Measurements from ENCODE around the gene ATAD3A.

Gene ATAD3A

GRCh38 chr1:1543706-1544099, 31.7 kb downstream of the ATAD3A start:
- Histone ChIP-seq H3K4me3 (ENCODE audit: low read depth in 1 of 2, low read length in 2 of 2) (no peak overlapping the region), H3K36me3 (ENCODE audit: insufficient read depth, low read length) (no peaks in the 10 kb centered on the region), H3K9ac (ENCODE audit: low read length) (no peak overlapping the region), H3K27ac (ENCODE audit: low read depth, low read length) (no peak overlapping the region), H3K27me3 (ENCODE audit: control insufficient read depth in 1 of 2, insufficient read depth in 2 of 2, low read length in 2 of 2) (no peaks in the 10 kb centered on the region), H3K4me1 (ENCODE audit: insufficient read depth, low read length) (peaks cover 6% of the 10 kb centered on the region), H3K9me3 (ENCODE audit: low read length) (no peaks in the 10 kb centered on the region)

GRCh38 chr1:1544544-1544943, 32.6 kb downstream of the ATAD3A start:
- H3K9ac ChIP-seq (ENCODE audit: low read length), result no peak overlapping the region
- H3K27me3 ChIP-seq (ENCODE audit: control insufficient read depth in 1 of 2, insufficient read depth in 2 of 2, low read length in 2 of 2), result no peaks in the 10 kb centered on the region
- no peaks in the 10 kb centered on the region for H3K9me3 ChIP-seq (ENCODE audit: low read length)
- no peak overlapping the region for H3K27ac ChIP-seq (ENCODE audit: low read depth, low read length)
- H3K4me3 ChIP-seq (ENCODE audit: low read depth in 1 of 2, low read length in 2 of 2), result no peak overlapping the region
- H3K4me1 ChIP-seq (ENCODE audit: insufficient read depth, low read length), result no peaks in the 10 kb centered on the region
- H3K36me3 ChIP-seq (ENCODE audit: insufficient read depth, low read length), result no peaks in the 10 kb centered on the region

GRCh38 chr1:1545946-1546737, 34.2 kb downstream of the ATAD3A start:
- Histone ChIP-seq H3K9ac (ENCODE audit: low read length) (no peak overlapping the region), H3K27me3 (ENCODE audit: control insufficient read depth in 1 of 2, insufficient read depth in 2 of 2, low read length in 2 of 2) (no peaks in the 10 kb centered on the region), H3K4me1 (ENCODE audit: insufficient read depth, low read length) (no peaks in the 10 kb centered on the region), H3K4me3 (ENCODE audit: low read depth in 1 of 2, low read length in 2 of 2) (no peak overlapping the region), H3K27ac (ENCODE audit: low read depth, low read length) (no peak overlapping the region), H3K36me3 (ENCODE audit: insufficient read depth, low read length) (no peaks in the 10 kb centered on the region), H3K9me3 (ENCODE audit: low read length) (no peaks in the 10 kb centered on the region)

- H3K9ac ChIP-seq (ENCODE audit: low read length), result no peak overlapping the region
- H3K27me3 ChIP-seq (ENCODE audit: control insufficient read depth in 1 of 2, insufficient read depth in 2 of 2, low read length in 2 of 2), result no peaks in the 10 kb centered on the region
- H3K4me3 ChIP-seq (ENCODE audit: low read depth in 1 of 2, low read length in 2 of 2), result no peak overlapping the region
- no peaks in the 10 kb centered on the region for H3K36me3 ChIP-seq (ENCODE audit: insufficient read depth, low read length)
- no peaks in the 10 kb centered on the region for H3K9me3 ChIP-seq (ENCODE audit: low read length)
- no peak overlapping the region for H3K27ac ChIP-seq (ENCODE audit: low read depth, low read length)
- no peaks in the 10 kb centered on the region for H3K4me1 ChIP-seq (ENCODE audit: insufficient read depth, low read length)
Observed at GRCh38 chr1:1547011-1547410, 35.0 kb downstream of the ATAD3A start.

GRCh38 chr1:1547476-1547875, 35.5 kb downstream of the ATAD3A start:
- no peaks in the 10 kb centered on the region for H3K9me3 ChIP-seq (ENCODE audit: low read length)

GRCh38 chr1:1548591-1548990, 36.6 kb downstream of the ATAD3A start:
- no peaks in the 10 kb centered on the region for H3K4me1 ChIP-seq (ENCODE audit: insufficient read depth, low read length)
- H3K9ac ChIP-seq (ENCODE audit: low read length), result no peak overlapping the region
- no peak overlapping the region for H3K27ac ChIP-seq (ENCODE audit: low read depth, low read length)
- H3K27me3 ChIP-seq (ENCODE audit: control insufficient read depth in 1 of 2, insufficient read depth in 2 of 2, low read length in 2 of 2), result no peaks in the 10 kb centered on the region
- H3K36me3 ChIP-seq (ENCODE audit: insufficient read depth, low read length), result no peaks in the 10 kb centered on the region
- no peaks in the 10 kb centered on the region for H3K9me3 ChIP-seq (ENCODE audit: low read length)
- no peak overlapping the region for H3K4me3 ChIP-seq (ENCODE audit: low read depth in 1 of 2, low read length in 2 of 2)

More at GRCh38 chr1:1547476-1547875, 35.5 kb downstream of the ATAD3A start:
- Histone ChIP-seq H3K4me3 (ENCODE audit: low read depth in 1 of 2, low read length in 2 of 2) (no peak overlapping the region), H3K4me1 (ENCODE audit: insufficient read depth, low read length) (no peaks in the 10 kb centered on the region), H3K27ac (ENCODE audit: low read depth, low read length) (no peak overlapping the region), H3K36me3 (ENCODE audit: insufficient read depth, low read length) (no peaks in the 10 kb centered on the region), H3K27me3 (ENCODE audit: control insufficient read depth in 1 of 2, insufficient read depth in 2 of 2, low read length in 2 of 2) (no peaks in the 10 kb centered on the region), H3K9ac (ENCODE audit: low read length) (no peak overlapping the region)

- no peak overlapping the region for H3K9ac ChIP-seq (ENCODE audit: low read length)
- no peaks in the 10 kb centered on the region for H3K36me3 ChIP-seq (ENCODE audit: insufficient read depth, low read length)
- H3K4me1 ChIP-seq (ENCODE audit: insufficient read depth, low read length), result no peaks in the 10 kb centered on the region
- no peaks in the 10 kb centered on the region for H3K9me3 ChIP-seq (ENCODE audit: low read length)
- no peaks in the 10 kb centered on the region for H3K27me3 ChIP-seq (ENCODE audit: control insufficient read depth in 1 of 2, insufficient read depth in 2 of 2, low read length in 2 of 2)
- H3K4me3 ChIP-seq (ENCODE audit: low read depth in 1 of 2, low read length in 2 of 2), result no peak overlapping the region
- H3K27ac ChIP-seq (ENCODE audit: low read depth, low read length), result no peak overlapping the region
Observed at GRCh38 chr1:1550087-1550486, 38.1 kb downstream of the ATAD3A start.

- H3K4me3 ChIP-seq (ENCODE audit: low read depth in 1 of 2, low read length in 2 of 2), result no peak overlapping the region
- H3K27me3 ChIP-seq (ENCODE audit: control insufficient read depth in 1 of 2, insufficient read depth in 2 of 2, low read length in 2 of 2), result no peaks in the 10 kb centered on the region
- H3K36me3 ChIP-seq (ENCODE audit: insufficient read depth, low read length), result no peaks in the 10 kb centered on the region
- H3K9ac ChIP-seq (ENCODE audit: low read length), result no peak overlapping the region
- H3K27ac ChIP-seq (ENCODE audit: low read depth, low read length), result no peak overlapping the region
- no peaks in the 10 kb centered on the region for H3K9me3 ChIP-seq (ENCODE audit: low read length)
- H3K4me1 ChIP-seq (ENCODE audit: insufficient read depth, low read length), result no peaks in the 10 kb centered on the region
Observed at GRCh38 chr1:1550591-1551432, 38.9 kb downstream of the ATAD3A start.

GRCh38 chr1:1551524-1552262, 39.7 kb downstream of the ATAD3A start:
- no peaks in the 10 kb centered on the region for H3K4me1 ChIP-seq (ENCODE audit: insufficient read depth, low read length)
- no peaks in the 10 kb centered on the region for H3K9me3 ChIP-seq (ENCODE audit: low read length)
- no peak overlapping the region for H3K4me3 ChIP-seq (ENCODE audit: low read depth in 1 of 2, low read length in 2 of 2)
- no peaks in the 10 kb centered on the region for H3K36me3 ChIP-seq (ENCODE audit: insufficient read depth, low read length)
- H3K9ac ChIP-seq (ENCODE audit: low read length), result no peak overlapping the region
- H3K27me3 ChIP-seq (ENCODE audit: control insufficient read depth in 1 of 2, insufficient read depth in 2 of 2, low read length in 2 of 2), result no peaks in the 10 kb centered on the region
- H3K27ac ChIP-seq (ENCODE audit: low read depth, low read length), result no peak overlapping the region

- no peaks in the 10 kb centered on the region for H3K36me3 ChIP-seq (ENCODE audit: insufficient read depth, low read length)
- H3K27me3 ChIP-seq (ENCODE audit: control insufficient read depth in 1 of 2, insufficient read depth in 2 of 2, low read length in 2 of 2), result no peaks in the 10 kb centered on the region
- H3K9me3 ChIP-seq (ENCODE audit: low read length), result no peaks in the 10 kb centered on the region
- no peaks in the 10 kb centered on the region for H3K4me1 ChIP-seq (ENCODE audit: insufficient read depth, low read length)
- no peak overlapping the region for H3K27ac ChIP-seq (ENCODE audit: low read depth, low read length)
- H3K4me3 ChIP-seq (ENCODE audit: low read depth in 1 of 2, low read length in 2 of 2), result no peak overlapping the region
- no peak overlapping the region for H3K9ac ChIP-seq (ENCODE audit: low read length)
Observed at GRCh38 chr1:1552263-1552639, 40.3 kb downstream of the ATAD3A start.

GRCh38 chr1:1553821-1554494, 42.0 kb downstream of the ATAD3A start:
- no peaks in the 10 kb centered on the region for H3K4me1 ChIP-seq (ENCODE audit: insufficient read depth, low read length)
- no peak overlapping the region for H3K9ac ChIP-seq (ENCODE audit: low read length)
- H3K4me3 ChIP-seq (ENCODE audit: low read depth in 1 of 2, low read length in 2 of 2), result no peak overlapping the region
- H3K27me3 ChIP-seq (ENCODE audit: control insufficient read depth in 1 of 2, insufficient read depth in 2 of 2, low read length in 2 of 2), result no peaks in the 10 kb centered on the region
- no peaks in the 10 kb centered on the region for H3K36me3 ChIP-seq (ENCODE audit: insufficient read depth, low read length)
- H3K9me3 ChIP-seq (ENCODE audit: low read length), result no peaks in the 10 kb centered on the region
- no peak overlapping the region for H3K27ac ChIP-seq (ENCODE audit: low read depth, low read length)

Data from muscle layer of colon (tissue), 2 donors.